Inferior parietal cortex (tissue), 1 donor: ENCODE measurements around the gene HOXA4.

Experiments
- DNase-seq: peaks from one replicate; pipeline ENCODE4 v3.0.0-alpha.2; 2016; ENCODE audit errors: extremely low spot score

The HOXA4 gene

GRCh38 chr7:27106181-27106900 lies 24.2 kb downstream of the HOXA4 start:
- DNase-seq: no peak

GRCh38 chr7:27105301-27106031 lies 25.1 kb downstream of the HOXA4 start:
- no peak for DNase-seq

GRCh38 chr7:27104341-27105058 lies 26.1 kb downstream of the HOXA4 start:
- no peak for DNase-seq

GRCh38 chr7:27103489-27104226 lies 26.9 kb downstream of the HOXA4 start:
- no peak for DNase-seq

- DNase-seq: no peak
These were observed 27.7 kb downstream of the HOXA4 start, which contains the start of gene HOXA2 for GRCh38 chr7:27102581-27103442. Gene HOXA2, minus strand, starts transcription at chr7:27102683. Its CDS starts 183 bp downstream, at chr7:27102500.

GRCh38 chr7:27101957-27102580 lies 28.5 kb downstream of the HOXA4 start:
- no peak for DNase-seq

GRCh38 chr7:27101171-27101956 lies 29.2 kb downstream of the HOXA4 start:
- no peak for DNase-seq

GRCh38 chr7:27100694-27101170 lies 29.8 kb downstream of the HOXA4 start:
- no peak for DNase-seq

GRCh38 chr7:27099453-27100370 lies 30.8 kb downstream of the HOXA4 start:
- no peak for DNase-seq

- no peak for DNase-seq
These were observed 31.7 kb downstream of the HOXA4 start for GRCh38 chr7:27098578-27099451.

GRCh38 chr7:27097686-27098577 lies 32.6 kb downstream of the HOXA4 start:
- DNase-seq: no peak

- no peak for DNase-seq
These were observed 33.6 kb downstream of the HOXA4 start for GRCh38 chr7:27096768-27097514.

GRCh38 chr7:27095897-27096767 lies 34.4 kb downstream of the HOXA4 start, which contains the start of gene HOXA1:
Gene HOXA1, minus strand, starts transcription at chr7:27096000. Its CDS starts 88 bp downstream, at chr7:27095912.
- DNase-seq: no peak
